Measurements from ENCODE around the gene SLC16A3.

DNA sequence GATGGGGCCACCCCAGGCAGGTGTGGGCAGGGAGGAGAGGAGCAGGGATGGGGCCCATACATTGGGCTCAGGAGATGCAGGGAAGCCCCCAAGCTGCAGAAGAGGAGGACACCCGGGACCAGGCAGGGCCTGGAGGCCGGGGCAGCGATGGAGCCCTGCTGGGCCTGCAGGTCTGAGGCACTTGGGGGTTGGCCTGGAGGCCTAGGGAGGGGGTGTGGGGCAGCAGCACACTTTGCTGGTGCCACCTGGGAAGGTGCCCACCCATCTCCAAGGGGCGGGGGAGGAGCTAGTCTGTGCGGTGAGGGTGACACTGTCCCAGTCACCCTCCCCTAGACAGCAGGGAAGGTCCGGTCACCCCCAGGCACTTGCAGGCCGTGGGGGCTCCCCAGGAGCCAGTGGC, 9.8 kb upstream of the SLC16A3 start:
- TF ChIP-seq GATA2 (IDR thresholded peaks at IDR 0.05; ENCODE audit: low read depth, low read length): no peak
- no peak for TF ChIP-seq GATA3 (IDR thresholded peaks at IDR 0.05; ENCODE audit: low read depth, low read length)

All from SH-SY5Y (cell line).